HG02870 (cell line): ENCODE measurements around the gene SPATA13.
A peak's percentile ranks its signal among the peaks of the same experiment; 100 is the strongest.

Experiments
- ATAC-seq: cut with Tn5 transposase; IDR thresholded peaks from one replicate; pipeline ENCODE4 v1.9.1; 2021; ENCODE audit warnings: mild to moderate bottlenecking, moderate library complexity; ENCODE audit not compliant: unreplicated experiment

The SPATA13 gene

DNA sequence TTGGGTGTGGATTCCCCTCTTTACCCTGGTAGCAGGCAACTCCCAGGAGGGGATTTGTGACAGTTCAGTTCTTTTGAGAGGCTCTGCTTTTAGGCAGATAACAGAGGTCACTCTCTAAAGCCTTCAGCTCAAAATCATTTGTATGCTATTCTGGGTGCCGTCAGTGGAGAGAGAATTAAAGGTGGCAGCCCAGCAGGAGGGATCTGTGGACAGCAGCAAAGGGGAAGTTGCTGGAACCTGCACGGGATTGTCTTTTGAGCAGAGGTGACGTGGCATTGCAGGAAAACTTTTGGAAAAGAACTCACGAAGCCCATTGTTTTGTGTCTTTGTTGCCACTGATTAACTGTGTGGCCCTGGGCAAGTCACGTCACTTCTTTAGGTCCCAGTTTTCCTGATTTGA lies 86.5 kb downstream of the SPATA13 start:
- no peak for ATAC-seq

DNA sequence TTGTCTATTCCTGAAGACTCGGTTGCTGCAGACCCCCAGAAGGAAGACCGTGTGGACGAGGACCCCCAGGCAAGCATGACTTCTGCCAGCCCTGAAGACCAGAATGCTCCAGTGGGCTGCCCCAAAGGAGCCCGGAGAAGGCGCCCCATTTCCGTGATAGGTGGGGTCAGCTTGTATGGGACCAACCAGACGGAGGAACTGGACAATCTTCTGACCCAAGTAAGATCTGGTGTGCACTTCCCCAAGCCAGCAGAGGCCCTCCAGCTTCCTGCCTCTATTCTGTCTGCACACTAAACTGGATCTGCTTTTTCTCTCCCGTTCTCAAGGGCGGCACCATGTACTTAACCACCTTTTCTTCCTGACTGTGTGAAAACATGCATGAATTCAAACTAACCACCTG lies 89.1 kb downstream of the SPATA13 start:
- no peak for ATAC-seq

DNA sequence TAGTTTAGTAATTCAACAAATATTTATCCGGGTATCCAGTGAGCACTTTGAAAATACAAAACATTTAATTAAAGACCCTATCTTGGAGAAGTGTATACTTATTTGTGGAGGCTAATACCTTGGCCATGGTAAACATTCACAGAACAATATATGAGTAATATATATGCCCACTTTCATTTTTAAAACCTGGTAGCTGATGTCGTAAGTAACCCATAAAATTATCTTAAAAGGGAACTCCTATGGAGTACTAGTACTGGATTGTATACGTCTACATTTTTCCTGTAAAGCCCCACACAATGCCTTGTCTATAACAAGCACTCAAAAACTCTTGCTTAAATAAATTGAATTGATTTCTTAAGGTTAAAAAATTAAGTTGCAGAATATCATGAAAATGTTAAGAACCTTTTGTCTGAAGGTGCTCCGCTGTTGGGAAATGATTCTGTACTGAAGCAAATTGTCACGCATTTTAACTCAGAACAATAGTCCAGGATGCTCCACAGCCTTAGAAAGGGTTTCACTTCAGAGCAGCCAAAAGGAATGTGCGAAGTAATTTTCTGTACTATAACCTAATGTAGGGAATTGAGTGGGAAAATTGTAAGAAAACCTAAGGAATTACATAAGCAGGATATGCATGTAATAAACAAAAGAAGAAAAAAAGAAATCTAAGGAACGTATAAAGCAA lies 90.0 kb downstream of the SPATA13 start:
- no peak for ATAC-seq

DNA sequence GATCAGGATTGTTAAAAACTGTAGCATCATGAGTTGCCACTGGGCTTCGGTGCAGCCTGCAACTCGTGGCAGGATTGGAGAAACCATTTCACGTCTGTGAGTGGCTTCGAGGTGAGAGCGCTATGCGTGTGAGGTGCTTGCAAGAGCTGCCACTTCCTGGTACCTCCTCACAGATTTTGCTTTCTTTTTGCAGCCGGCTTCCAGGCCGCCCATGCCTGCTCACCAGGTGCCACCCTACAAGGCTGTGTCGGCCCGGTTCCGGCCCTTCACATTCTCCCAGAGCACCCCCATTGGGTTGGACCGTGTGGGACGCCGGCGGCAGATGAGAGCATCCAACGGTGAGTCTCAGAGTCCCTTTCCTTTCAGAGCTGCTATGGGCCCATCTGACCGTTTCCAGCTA lies 91.0 kb downstream of the SPATA13 start:
- ATAC-seq = no peak

DNA sequence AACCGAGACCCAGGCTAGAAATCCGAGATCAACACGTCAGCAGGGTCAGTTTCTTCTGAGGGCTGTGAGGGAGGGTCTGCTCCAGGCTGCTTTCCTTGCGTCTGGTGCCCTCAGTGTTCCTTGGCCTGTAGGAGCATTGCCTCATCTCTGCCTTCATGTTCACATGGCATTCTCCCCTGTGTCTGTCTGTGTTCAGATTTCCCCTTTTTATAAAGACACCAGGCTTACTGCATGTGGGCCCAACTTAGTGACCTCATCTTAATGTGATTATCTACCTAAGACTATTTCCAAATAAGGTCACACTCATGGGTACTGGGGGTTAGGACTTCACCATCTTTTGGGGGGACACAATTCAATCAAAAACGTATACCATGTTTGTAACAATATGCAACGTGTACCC lies 91.6 kb downstream of the SPATA13 start:
- ATAC-seq = no peak

DNA sequence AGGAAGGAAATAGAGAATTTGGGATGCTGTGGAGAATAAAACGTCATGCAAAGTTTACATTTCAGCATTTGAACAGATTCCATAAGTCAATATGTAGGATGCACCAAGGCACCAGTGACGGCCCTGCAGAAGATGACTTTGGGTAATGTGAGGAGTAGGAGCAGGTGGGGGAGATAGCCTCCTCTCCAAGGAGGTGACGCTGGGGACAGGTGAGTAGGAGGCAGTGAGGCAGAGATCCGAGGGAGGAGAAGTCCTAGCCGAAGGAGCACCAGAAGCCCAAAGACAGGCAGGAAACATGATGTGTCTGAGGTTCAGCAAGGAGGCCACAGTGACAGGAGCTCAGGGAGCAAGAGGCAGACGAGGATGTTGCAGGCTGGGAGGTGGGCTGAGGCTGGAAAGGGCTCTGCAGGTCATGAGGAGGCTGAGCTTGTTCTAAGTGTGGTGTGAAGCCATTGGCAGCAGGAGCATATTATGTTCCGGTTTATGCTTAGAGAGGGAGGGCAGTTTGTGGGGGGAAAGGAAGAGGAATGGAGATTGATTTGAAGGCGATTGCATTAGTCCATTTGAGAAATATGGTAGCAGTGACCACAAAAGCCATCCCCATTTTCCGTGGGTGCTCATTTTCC lies 93.1 kb downstream of the SPATA13 start:
- no peak for ATAC-seq

DNA sequence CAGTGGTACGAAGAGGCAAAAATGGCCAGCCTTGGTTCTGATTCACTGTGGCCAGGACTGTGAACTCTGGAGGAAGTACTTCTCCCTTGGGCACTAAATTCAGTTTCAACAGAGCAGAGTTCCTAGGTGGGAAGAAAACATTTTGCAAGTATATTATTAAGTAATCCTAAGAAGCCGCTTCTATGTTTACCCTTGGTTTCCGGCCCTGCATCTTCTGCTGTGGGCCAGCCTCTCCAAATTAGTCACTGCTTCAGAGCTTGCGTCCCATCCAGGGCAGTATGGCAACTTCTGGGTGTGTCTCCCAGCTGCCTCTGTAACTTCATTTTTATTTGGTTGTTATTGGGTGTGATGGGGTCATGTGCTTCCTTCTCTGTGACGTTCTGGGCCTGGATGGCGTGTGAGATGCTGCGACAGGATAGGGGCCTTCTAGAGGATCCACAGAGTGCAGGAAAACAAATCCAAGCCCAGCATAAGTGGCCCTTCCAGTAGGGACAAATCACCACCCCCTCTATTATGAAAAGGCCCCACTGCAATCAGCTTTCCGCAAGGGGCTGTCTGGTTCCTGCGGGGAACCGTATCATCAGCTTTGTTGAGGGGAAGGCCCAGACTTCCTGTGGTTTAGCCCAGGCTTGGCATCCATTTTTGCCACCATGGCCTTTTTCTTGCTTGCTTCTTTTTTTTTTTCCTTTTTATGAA lies 93.8 kb downstream of the SPATA13 start:
- ATAC-seq = no peak

DNA sequence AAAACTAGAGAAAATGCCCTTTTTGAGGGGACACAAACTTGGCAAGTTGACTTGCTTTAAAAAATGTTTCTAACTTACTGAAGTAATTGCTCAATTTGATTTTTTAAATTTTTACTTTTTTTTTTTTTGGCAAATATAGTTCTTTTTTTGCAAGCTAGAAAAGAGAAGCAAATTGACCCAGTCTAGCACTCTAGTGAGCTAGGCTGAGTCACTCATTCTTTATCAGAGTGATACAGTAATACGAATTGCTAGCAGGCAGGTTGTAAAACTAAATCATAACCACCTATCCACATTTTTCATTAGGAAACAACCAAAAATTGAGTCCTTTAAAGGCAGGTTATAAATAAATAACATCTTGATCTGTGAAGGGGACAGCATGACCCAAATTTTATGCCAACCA lies 97.0 kb downstream of the SPATA13 start:
- ATAC-seq = no peak

DNA sequence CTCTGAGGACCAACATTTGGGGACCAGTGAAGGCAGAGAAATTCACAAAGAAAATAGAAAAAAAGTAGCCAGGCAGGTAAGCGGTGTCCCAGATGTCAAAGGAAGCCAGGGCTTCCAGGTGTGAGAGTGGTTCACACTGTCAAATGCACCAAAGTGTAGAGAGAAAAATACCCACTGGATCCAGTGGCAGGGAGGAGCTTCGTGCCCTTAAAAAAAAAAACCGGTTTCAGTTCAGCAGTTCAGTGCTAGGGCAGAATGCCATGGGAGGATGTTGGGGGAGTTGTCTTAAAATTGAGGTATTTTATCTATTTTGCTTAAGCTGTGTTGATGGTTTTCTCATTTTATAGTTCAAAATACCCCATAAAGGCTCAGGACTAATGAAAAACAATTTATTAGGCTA lies 101.0 kb downstream of the SPATA13 start:
- ATAC-seq = no peak

DNA sequence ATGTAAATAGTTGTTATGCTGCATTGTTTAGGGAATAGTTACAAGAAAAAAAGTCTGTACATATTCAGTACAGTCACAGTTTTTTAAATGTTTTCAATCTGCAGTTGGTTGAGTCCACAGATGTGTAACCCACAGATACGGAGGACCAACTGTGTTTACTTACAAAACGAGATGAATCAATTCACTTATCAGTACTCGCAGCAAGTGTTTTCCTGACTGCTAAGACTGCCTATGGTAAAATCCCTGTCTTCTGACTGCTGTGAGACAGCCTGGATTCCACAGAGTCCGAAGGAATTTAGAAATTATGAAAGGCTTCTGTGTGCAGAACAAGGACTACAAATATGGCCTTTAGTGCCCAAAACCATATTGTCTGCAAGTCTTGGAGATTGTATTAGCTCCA lies 103.1 kb downstream of the SPATA13 start:
- ATAC-seq = no peak

DNA sequence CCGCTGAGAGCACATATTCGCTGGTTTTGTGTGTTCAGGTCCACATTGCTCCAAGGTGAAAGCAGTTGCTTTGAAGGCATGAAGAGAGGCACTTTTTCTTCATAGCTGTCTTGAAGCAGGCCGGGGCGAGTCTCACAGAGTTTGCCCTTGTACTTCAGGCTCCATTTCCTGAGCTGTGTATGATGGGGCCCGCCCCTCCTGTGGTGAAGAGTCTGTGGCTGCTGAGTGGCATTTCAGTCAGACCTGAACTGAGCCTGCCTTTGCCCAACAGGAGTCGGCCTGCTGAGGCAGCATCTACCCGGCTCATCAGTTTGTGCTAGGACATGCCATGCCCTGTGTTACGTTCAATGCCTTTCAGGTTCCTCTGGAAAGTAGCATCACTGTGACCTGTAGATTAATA lies 104.5 kb downstream of the SPATA13 start:
- no peak for ATAC-seq

DNA sequence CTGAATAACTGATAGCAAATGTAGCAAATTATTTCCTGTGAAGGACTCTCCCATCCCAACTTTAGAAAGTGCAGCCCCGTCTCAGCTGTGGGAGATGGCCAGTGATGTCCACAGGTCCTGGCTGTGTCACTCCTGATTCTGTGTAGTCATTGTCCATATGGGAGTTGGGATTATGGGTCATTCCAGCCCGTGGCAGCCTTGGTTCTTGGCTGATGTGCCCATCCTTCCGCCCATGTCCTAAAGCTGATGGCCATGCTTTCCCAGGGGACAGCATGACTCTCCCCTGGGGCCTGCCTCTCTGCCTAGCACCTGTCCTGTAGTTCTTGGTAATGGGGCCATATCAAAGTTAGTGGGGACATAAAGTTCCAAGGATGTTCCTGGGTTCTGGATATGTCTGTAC lies 104.9 kb downstream of the SPATA13 start:
- no peak for ATAC-seq

DNA sequence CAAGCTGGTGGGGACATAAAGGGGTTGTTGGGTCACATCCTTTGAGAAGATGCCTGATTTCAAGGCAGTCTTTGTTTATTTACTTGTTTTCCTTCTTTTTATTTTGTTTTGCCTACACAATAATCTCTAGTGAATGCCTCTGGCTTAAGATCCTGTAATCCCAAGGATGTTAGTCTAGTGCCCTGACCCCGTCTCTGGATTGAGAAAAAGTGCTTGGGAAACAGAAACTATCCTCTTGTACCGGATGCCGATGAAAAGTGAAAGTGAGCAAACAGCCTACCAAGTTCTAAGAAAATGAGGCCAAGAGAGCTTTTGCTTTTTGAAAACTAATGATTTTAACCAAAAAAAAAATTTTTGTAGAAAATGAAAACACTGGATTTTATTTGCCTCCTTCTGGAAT lies 106.8 kb downstream of the SPATA13 start:
- no peak for ATAC-seq

DNA sequence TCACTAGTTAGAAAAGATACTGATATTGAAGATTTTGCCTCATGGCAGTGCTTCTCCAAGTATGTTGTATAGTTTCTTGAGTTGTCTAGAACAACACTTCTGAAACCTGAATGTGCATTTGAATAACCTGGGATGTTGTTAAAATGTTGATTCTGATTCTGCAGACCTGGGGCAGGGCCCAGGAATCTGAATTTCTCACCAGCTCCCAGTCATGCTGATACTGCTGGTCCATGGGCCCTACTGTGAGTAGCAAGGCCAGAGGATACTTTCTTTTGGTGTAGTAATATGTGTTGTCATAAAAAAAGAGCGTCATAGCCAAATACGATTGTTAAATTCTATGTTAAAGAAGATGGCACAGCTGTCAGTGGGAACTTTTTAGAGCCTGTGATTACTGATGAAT lies 107.3 kb downstream of the SPATA13 start:
- no peak for ATAC-seq

DNA sequence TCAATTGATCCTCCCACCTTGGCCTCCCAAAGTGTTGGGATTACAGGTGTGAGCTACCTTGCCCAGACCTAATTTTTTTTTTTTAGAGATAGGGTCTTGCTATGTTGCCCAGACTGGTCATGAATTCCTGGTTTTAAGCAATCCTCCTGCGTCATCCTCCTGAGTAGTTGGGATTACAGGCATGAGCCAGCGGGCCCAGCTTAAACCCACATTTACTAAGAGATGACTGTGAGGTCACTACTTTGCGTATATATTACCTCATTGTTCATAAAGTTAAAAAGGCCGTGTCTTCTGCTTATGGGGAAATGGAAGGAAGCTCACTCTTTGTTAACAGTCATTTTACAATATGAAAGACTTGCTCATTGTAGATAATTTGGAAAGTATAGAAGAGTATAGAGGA lies 109.3 kb downstream of the SPATA13 start:
- ATAC-seq = no peak

DNA sequence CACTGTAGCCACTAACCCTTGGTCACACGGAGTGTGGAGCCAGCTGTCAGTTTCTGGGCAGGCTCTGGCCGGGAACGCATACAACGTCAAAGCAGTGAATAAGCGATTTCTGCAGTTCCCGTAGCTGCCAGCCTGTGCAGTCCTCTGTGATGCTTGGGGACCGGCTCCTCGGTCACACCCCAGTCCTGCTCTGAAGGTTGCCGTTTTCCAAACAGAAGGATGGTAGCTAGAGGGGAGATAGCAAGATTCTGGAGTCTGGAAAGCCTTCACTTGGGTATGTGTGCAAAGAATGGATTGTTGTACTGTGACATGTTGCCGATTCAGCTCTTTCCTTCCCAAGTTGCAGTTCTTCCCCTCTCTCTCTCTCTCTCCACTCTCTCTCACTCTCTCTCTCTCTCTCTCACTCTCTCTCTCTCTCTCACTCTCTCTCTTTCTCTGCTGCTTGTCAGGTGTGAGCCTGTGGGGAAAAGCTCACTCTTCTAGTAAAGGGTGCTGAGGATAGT lies 110.2 kb downstream of the SPATA13 start:
- ATAC-seq = peak; percentile 35

DNA sequence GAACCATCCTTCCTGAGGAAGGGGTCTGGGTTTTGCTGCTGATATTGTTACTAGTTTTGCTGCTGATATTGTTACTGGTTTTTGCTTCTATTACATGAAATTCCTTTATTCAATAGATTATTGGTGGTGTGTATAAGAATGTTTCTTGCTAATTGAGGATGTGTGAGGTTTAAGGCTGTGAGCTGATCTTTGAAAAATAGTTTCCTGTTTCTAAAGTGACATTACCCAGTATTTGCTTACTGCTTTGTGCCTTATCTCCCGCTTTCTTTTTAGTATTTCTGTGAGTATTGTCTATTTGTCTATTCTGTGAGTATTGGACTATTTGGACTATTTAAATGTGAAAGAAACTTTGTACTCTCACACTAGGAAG lies 110.7 kb downstream of the SPATA13 start:
- ATAC-seq = no peak

DNA sequence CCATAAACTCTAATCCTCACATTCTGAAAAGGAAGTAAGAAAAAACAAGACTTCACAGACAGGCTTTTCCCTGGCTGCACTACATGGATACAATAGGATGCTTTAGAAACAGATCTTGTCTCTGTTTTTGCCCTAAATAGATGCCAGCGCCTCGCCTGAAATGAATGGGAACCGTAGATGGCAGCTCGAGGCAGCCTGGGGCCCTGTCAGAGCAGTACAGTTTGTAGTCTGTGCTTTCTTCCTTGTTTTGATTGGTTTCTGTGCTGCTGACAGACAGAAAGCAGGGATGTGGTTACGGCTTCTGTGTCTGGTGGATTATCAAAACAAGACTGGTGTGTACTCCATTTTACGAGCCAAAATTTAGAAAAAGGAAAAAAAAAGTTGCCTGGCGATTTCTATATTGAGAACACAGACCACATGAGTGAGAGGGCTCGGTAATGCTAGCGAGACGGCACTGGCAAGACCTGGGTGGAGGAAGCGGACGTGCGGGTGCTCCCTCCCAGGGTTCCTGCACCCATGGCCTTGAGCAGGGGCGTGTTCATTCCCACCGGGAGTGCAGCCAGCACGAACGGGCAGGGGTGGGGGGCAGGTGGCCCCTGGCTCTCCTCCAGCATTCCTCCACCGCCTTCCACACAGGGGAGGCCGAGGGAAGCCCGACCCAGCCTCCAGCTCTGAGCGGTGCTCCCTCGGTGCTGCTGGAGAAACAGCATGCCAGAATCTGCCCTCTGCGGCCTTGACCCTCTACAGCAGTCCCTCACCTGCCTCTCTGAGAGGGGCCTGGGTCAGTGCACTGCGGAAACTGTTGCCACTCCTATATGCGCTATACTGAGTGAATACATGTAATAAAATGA lies 111.3 kb downstream of the SPATA13 start:
- peak; percentile 53 for ATAC-seq

DNA sequence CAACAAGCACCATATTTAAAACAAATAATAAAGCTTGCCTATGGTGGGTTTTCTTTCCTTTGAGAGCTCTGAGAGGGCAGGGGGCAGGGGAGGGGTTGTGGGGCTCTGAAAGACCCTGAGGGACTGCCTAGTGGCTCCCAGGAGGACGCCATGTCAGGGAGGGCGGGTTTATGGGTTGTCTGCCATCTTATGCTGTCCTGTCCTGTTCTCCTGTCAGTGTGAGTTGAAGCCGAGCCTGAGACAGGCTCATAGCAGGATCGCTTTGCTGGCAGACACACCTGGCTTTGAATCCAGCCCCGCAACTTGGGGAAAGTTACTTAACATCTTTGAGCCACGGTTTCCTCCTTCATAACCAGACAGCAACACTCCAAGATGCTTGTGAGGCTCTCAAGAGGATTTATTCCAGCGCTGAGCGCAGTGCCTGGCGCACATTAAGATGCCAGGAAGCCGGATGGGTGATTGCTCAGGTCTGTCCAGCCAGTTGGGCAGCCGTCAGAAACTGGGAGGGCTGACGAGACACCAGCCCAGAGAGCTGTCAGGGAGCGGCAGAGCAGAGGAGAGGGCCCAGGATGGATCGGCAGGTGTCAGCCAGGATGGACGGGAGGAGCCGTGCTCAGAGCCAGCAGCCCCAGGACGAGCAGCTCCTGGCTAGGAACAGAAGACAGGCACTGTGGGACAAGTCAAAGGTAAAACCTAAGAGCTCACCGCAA lies 112.1 kb downstream of the SPATA13 start:
- no peak for ATAC-seq

DNA sequence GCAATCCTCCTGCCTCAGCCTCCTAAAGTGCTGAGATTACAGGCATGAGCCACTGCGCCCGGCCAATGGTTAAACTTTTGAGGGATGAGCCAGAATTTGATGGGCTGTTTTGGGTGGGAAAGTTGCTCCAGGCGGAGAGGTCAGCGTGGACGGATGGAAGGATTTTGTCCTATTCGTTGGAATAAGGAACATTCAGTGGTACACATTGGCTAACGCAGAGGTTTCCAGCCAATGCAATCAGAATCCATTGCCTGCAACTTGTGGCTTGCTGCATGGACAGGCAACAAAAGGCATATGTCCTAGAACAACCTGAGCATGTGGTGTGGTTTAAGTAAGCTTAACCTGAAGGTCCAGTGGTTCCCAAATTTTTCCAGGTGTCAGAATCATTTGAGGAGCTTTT lies 113.4 kb downstream of the SPATA13 start:
- ATAC-seq = no peak
